ENCODE measurements around the gene CYP2F1.

CYP2F1 gene, protein sequence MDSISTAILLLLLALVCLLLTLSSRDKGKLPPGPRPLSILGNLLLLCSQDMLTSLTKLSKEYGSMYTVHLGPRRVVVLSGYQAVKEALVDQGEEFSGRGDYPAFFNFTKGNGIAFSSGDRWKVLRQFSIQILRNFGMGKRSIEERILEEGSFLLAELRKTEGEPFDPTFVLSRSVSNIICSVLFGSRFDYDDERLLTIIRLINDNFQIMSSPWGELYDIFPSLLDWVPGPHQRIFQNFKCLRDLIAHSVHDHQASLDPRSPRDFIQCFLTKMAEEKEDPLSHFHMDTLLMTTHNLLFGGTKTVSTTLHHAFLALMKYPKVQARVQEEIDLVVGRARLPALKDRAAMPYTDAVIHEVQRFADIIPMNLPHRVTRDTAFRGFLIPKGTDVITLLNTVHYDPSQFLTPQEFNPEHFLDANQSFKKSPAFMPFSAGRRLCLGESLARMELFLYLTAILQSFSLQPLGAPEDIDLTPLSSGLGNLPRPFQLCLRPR

DNA sequence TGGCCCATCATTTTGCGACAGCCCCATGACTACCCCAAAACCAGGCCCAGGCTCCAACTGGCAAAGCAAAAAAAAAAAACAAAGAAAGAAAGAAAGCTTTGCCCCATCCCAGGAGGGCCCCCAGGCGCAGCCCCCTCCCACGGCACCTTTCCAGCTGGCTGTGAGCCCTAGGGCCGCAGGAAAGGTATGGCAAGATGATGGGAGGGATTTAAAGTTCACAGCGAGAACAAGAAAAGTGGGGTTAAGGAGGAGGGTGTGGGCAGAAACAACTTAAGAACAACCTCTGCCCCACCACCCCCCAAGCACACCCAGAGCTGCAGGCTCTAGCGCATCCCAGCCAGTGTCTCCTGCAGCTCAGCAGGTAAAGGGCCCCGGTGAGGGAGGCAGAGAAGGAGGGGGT lies at the start of gene CYP2F1:
TSS of gene CYP2F1 (plus strand) at position 301 of the 400 bp plus-strand sequence. CDS start 1,757 bp downstream, outside the sequence.
- H3K27ac ChIP-seq = no peak within 1 kb of the TSS
- H3K36me3 ChIP-seq (ENCODE audit: control insufficient read depth, insufficient read depth, low read length) = no peaks in the 10 kb centered on the region
- no peak within 1 kb of the TSS for H3K4me3 ChIP-seq (ENCODE audit: low read depth, low read length)
- H3K9me3 ChIP-seq (ENCODE audit: control insufficient read depth, low read length) = no peaks in the 10 kb centered on the region
- H3K79me2 ChIP-seq = no peaks in the 10 kb centered on the region
- no peak within 1 kb of the TSS for H2AFZ ChIP-seq
- no peaks in the 10 kb centered on the region for H3K4me1 ChIP-seq
- TF ChIP-seq, protein P1, sequence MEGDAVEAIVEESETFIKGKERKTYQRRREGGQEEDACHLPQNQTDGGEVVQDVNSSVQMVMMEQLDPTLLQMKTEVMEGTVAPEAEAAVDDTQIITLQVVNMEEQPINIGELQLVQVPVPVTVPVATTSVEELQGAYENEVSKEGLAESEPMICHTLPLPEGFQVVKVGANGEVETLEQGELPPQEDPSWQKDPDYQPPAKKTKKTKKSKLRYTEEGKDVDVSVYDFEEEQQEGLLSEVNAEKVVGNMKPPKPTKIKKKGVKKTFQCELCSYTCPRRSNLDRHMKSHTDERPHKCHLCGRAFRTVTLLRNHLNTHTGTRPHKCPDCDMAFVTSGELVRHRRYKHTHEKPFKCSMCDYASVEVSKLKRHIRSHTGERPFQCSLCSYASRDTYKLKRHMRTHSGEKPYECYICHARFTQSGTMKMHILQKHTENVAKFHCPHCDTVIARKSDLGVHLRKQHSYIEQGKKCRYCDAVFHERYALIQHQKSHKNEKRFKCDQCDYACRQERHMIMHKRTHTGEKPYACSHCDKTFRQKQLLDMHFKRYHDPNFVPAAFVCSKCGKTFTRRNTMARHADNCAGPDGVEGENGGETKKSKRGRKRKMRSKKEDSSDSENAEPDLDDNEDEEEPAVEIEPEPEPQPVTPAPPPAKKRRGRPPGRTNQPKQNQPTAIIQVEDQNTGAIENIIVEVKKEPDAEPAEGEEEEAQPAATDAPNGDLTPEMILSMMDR (IDR thresholded peaks at IDR 0.05) = no peak
- no peaks in the 10 kb centered on the region for H3K27me3 ChIP-seq (ENCODE audit: control insufficient read depth, insufficient read depth, low read length)
- no peak within 1 kb of the TSS for H3K9ac ChIP-seq
- H3K4me2 ChIP-seq (ENCODE audit: low read length) = no peak within 1 kb of the TSS

DNA sequence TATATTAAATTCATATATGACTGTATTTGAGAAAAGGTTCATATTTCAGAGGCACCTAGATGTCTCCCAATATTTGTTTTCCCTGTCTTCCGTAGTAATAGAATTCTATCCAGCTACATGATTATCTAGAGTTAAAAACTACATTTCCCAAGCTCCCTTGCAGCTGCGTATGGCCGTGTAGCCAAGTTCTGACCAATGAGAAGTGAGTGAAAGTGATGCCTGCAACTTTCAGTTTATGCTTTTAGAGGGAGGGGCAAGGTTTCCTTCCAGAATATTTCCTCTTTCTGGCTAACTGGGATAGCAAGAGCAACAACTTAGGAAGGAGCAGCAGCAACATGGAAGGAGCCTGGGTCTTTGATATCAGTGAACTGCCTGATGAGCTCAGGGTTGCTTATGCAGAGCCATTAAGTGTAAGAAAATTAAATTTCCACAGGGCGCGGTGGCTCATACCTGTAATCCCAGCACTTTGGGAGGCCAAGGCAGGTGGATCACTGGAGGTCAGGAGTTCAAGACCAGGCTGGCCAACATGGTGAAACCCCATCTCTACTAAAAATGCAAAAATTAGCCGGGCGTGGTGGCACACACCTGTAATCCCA lies 49.2 kb upstream of the CYP2F1 start:
- Histone ChIP-seq H3K79me2 (no peaks in the 10 kb centered on the region), H3K27ac (no peak overlapping the region), H3K9ac (no peak overlapping the region), H3K9me3 (ENCODE audit: control insufficient read depth, low read length) (no peaks in the 10 kb centered on the region), H3K4me3 (ENCODE audit: low read depth, low read length) (no peak overlapping the region), H2AFZ (no peak overlapping the region), H3K27me3 (ENCODE audit: control insufficient read depth, insufficient read depth, low read length) (no peaks in the 10 kb centered on the region), H3K4me1 (no peaks in the 10 kb centered on the region), H3K4me2 (ENCODE audit: low read length) (no peak overlapping the region), H3K36me3 (ENCODE audit: control insufficient read depth, insufficient read depth, low read length) (no peaks in the 10 kb centered on the region)
- TF ChIP-seq, protein P1 (IDR thresholded peaks at IDR 0.05) = no peak

DNA sequence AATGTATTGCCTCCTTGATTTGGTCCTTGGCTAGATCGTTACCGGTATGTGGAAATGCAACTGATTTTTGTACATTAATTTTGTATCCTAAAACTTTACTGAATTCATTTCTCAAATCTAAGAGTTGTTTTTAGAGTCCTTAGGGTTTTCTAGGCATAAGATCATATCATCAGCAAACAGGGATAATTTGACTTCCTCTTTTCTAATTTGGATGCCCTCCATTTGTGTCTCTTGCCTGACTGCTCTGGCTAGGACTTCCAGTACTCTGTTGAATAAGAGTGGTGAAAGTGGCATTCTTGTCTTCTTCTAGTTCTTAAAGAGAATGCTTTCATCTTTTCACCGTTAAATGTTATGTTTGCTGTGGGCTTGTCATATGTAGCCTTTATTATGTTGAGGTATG lies 37.9 kb upstream of the CYP2F1 start:
- Histone ChIP-seq H3K36me3 (ENCODE audit: control insufficient read depth, insufficient read depth, low read length) (no peaks in the 10 kb centered on the region), H3K4me2 (ENCODE audit: low read length) (no peak overlapping the region), H2AFZ (no peak overlapping the region), H3K27me3 (ENCODE audit: control insufficient read depth, insufficient read depth, low read length) (no peaks in the 10 kb centered on the region), H3K9ac (no peak overlapping the region), H3K4me1 (no peaks in the 10 kb centered on the region), H3K27ac (no peak overlapping the region), H3K9me3 (ENCODE audit: control insufficient read depth, low read length) (no peaks in the 10 kb centered on the region), H3K79me2 (no peaks in the 10 kb centered on the region), H3K4me3 (ENCODE audit: low read depth, low read length) (no peak overlapping the region)
- TF ChIP-seq, protein P1 (IDR thresholded peaks at IDR 0.05) = no peak

DNA sequence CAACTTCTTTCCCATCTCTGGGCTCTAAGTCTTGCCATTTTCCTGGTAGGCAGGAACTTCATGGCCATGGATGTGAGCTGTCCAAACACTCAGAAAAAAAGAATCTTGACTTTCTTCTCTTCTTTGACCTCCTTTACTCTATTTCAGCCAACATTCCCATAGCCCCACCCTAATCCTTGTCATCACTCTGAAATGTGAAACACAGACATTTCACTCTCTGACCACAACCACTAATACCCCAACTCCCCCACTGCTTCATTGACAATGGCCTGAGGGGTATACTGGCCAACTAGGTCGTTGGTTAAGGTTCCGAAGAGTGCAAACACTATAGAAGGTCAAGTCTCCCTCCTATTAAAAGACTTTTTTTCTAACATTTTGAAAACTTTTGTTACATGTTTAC lies 30.7 kb upstream of the CYP2F1 start:
- TF ChIP-seq, protein P1 (IDR thresholded peaks at IDR 0.05) = no peak
- Histone ChIP-seq H3K9ac (no peak overlapping the region), H3K27me3 (ENCODE audit: control insufficient read depth, insufficient read depth, low read length) (no peaks in the 10 kb centered on the region), H2AFZ (no peak overlapping the region), H3K79me2 (no peaks in the 10 kb centered on the region), H3K4me2 (ENCODE audit: low read length) (no peak overlapping the region), H3K27ac (no peak overlapping the region), H3K4me1 (no peaks in the 10 kb centered on the region), H3K36me3 (ENCODE audit: control insufficient read depth, insufficient read depth, low read length) (no peaks in the 10 kb centered on the region), H3K9me3 (ENCODE audit: control insufficient read depth, low read length) (no peaks in the 10 kb centered on the region), H3K4me3 (ENCODE audit: low read depth, low read length) (no peak overlapping the region)
